T-helper 1 cell treated with Interleukin-12 subunit alpha and Interleukin-12 subunit beta and Interleukin-4 antibody, amounts not matched to agents 30 μg/mL and 1 μg/mL, for 36 hours (primary cell): ENCODE results near the gene SNX32.

Source experiments
- H3K27ac Mint-ChIP-seq: one replicate; pipeline ENCODE4 v1.8.0; 2021; ENCODE audit warnings: mild to moderate bottlenecking, mixed read lengths
- H3K27me3 Mint-ChIP-seq: one replicate; pipeline ENCODE4 v1.8.0; 2021; ENCODE audit warnings: low read depth, mixed read lengths
- H3K36me3 Mint-ChIP-seq: one replicate; pipeline ENCODE4 v1.8.0; 2021; ENCODE audit warnings: low read depth, mixed read lengths
- H3K4me1 Mint-ChIP-seq: one replicate; pipeline ENCODE4 v1.8.0; 2021; ENCODE audit warnings: low read depth, mixed read lengths
- H3K4me3 Mint-ChIP-seq: one replicate; pipeline ENCODE4 v1.8.0; 2021; ENCODE audit warnings: mild to moderate bottlenecking, moderate library complexity, mixed read lengths
- H3K9me3 Mint-ChIP-seq: one replicate; pipeline ENCODE4 v1.8.0; 2021; ENCODE audit warnings: mixed read lengths

SNX32 gene

DNA sequence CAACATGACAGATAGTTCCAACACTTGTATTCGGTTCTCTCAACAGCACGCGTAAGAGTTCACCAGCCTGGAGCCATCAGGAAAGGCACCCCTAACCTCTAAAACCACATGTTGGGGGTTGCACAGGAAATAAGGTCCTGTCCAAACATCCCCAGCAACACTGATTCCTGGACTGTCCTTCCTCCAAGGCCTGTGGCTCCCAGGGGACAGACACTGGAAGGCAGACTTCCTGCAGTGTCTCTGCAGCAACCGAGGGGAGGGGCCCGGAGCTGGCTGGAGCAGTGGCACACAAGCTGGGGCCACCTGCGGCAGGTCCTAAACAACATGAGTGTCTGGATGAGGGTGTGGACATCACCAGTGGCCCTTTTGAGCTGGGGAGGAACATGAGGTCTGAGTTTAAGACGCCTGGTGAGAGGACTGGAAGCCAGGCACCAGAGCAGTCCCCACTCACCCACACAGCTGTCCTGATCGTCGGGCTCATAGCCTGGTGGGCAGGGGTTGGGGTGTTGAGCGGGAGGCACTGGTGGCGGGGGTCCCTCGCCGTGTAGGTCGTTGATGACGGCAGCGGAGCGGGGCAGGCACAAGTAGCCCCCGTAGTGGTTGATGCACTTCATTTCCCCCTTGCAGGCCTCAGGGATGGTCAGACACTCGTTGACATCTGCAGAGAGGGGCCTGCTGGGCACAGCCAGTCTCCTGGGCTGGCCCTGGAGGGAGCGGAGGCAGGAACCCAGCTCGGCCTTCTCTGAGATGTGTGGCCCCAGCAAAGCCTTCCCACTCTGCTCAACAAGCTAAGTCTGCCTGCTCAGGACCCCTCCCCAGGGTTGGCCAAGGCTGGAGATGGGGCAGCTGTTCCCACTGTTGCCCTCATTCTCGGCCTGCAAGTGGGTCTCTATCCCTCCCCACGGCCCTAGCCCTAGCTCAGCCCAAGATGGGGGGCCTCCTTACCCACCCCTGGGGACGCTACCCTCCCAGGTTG, 37.2 kb downstream of the SNX32 start:
- Mint-ChIP-seq H3K9me3 (no peaks in the 10 kb centered on the region), H3K27me3 (peaks cover 5% of the 10 kb centered on the region), H3K27ac (peak overlapping the region; percentile 15), H3K4me1 (peaks cover 16% of the 10 kb centered on the region), H3K4me3 (peak overlapping the region; percentile 40), H3K36me3 (peaks cover 7% of the 10 kb centered on the region)

DNA sequence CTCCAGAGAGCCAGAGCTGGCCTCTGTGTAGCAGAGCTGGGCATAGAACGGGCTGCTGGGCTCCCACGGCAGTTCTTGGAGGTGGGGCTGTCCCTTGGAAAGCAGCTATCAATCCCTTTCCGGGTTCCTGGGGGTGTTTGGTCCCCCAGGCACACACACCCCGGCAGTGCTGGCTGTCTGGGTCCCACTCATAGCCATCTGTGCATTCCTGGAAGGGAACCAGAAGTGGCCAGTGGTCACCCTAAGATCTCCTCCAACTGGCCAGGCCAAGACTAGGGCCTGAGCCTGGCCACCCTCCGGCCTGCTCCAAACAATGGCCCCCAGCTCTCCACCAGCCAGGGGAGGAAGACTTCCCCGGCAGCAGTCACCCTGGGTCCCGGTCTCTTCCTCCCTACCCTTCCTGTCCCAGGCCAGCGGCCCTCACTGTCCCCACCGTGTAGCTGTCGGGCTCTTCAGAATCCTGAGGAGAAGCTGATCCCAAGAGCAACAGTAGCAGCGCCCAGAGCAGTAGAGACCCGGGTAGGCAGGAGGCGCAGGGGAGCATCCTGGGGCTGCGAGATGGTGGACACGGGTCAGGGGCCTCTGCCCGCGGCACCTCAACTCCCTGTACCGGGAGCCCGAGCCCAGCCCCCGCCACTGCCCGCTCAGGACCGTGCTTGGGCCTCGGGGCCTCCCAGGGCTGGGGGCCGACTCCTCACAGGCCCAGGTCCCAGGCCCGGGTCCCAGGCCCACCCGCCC, 38.2 kb downstream of the SNX32 start:
- no peak overlapping the region for H3K27ac Mint-ChIP-seq

DNA sequence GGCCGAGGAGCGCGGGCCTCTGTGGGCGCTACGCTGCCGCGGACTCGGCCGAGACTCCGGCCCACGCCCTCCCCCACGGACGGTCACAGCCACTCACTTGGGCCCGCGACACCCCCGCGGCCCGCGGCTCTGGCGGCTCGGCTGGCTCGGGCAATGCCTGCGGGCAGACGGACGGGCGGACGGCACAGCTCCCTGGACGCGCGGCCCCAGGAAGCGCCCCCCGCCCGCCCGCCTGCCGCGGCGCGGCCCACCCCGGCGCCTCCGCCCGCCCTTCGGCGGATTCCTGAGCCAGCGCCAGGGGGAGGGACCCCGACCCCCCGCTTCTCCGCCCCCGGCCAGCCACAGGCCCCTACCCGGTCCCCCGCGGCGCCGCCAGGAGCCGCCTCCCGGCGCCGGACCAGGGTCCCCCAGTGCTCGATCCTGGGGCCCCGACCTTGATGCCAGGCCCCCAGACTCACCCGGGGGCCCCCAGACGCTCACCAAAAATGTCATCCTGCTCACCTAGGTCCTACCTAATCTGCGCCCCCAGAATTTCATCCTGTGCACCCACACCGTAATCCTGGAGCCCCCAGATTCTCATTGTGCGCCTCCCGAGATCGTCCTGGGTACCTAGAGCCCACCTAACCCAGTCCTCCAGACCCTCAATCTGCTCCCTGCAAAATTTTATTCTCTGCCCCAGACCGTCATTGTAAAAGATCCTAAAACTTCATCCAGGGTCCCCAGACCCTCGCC, 39.0 kb downstream of the SNX32 start, which contains the start of gene EFEMP2:
Gene EFEMP2, minus strand, starts transcription at position 215 of the 732 bp plus-strand sequence. CDS start 446 bp downstream, outside the sequence.
- no peaks in the 10 kb centered on the region for H3K9me3 Mint-ChIP-seq
- H3K4me3 Mint-ChIP-seq = peak within 1 kb of the TSS; percentile 93
- no peaks in the 10 kb centered on the region for H3K36me3 Mint-ChIP-seq
- peaks cover 5% of the 10 kb centered on the region for H3K27me3 Mint-ChIP-seq
- peaks cover 13% of the 10 kb centered on the region for H3K4me1 Mint-ChIP-seq
- peak within 1 kb of the TSS; percentile 87 for H3K27ac Mint-ChIP-seq

More for the DNA sequence above, 38.2 kb downstream of the SNX32 start:
- Mint-ChIP-seq H3K9me3 (no peaks in the 10 kb centered on the region), H3K4me3 (peak overlapping the region; percentile 28), H3K4me1 (peaks cover 15% of the 10 kb centered on the region), H3K27me3 (peaks cover 5% of the 10 kb centered on the region), H3K36me3 (peaks cover 4% of the 10 kb centered on the region)

DNA sequence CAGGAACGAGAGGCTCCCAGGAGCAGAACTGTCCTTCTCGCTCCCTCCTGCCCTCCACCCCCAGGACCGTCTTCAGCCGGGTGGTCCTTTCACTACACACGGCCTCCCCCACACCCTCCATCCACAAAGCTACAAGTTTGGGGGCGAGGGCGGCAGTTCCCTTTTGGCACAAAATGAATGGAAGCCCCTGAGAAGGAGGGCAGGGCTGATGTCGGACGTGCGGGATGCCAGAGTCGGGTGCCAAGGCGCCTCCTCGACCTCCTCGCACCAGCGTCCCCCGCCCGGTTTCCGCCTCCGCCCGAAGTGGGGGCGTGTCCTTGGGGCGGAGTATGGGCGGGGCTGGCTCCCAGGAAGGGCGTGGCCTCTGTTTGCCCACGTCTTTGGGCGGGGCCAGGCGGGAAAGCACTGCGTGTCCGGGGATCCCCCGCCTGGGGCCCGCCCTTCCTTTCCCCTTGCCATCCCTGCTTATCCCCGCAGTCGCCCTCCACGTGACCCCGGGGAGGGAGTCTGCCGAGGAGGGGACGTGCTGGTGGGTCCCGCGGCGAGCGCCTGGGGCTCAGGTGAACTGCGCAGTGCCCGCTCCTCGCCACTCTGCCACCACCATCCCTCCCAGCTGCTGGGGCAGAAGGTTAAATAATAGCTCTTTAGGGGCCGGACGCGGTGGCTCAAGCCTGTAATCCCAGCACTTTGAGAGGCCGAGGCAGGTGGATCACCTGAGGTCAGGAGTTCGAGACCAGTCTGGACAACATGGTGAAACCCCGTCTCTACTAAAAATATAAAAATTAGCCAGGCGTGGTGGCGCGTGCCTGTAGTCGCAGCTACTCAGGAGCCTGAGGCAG, 39.8 kb downstream of the SNX32 start:
- peak overlapping the region; percentile 87 for H3K27ac Mint-ChIP-seq
- H3K4me3 Mint-ChIP-seq = peak overlapping the region; percentile 93
- H3K36me3 Mint-ChIP-seq = no peaks in the 10 kb centered on the region
- H3K27me3 Mint-ChIP-seq = peaks cover 5% of the 10 kb centered on the region
- H3K9me3 Mint-ChIP-seq = no peaks in the 10 kb centered on the region
- peaks cover 15% of the 10 kb centered on the region for H3K4me1 Mint-ChIP-seq

DNA sequence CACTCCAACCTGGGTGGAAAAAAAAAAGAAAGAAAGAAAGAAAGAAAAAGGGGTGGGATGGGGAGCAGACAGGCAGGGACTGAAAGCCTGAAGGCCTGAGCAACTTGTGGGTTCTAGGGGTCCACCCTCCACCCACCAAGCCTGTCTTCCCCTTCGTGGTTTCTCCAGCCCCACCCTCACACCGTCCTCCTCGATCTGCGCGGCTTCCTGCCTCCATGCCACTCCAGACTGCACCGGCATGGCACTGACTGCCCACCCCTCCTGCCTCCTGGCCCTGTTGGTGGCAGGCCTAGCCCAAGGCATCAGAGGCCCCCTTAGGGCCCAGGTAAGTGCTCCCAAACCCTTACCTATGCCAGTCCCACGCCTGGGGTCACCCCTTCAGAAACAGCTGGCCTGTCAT, 45.9 kb downstream of the SNX32 start, which contains the start of gene CTSW:
Gene CTSW, plus strand, starts transcription at position 221 of the 400 bp plus-strand sequence. Its CDS starts 18 bp downstream, at position 239.
- Mint-ChIP-seq H3K27ac (peak within 1 kb of the TSS; percentile 76), H3K27me3 (no peaks in the 10 kb centered on the region), H3K9me3 (no peaks in the 10 kb centered on the region), H3K36me3 (peaks cover 9% of the 10 kb centered on the region), H3K4me3 (peak within 1 kb of the TSS; percentile 48), H3K4me1 (peaks cover 19% of the 10 kb centered on the region)

DNA sequence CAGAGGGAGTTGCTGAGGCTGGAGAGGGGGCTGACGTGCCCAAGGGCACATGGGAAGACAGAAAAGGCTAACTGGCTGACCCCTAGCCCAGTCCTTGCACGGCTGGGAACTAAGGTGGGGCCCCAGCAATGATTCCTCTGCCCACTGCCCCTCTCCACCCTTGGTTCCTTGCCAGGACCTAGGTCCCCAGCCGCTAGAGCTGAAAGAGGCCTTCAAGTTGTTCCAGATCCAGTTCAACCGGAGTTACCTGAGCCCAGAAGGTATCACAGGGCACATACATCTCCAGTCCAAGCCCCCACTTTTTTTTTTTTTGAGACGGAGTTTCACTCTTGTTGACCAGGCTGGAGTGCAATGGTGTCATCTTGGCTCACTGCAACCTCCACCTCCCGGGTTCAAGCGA, 46.3 kb downstream of the SNX32 start:
- Mint-ChIP-seq H3K4me1 (peaks cover 23% of the 10 kb centered on the region), H3K4me3 (no peak overlapping the region), H3K27me3 (no peaks in the 10 kb centered on the region), H3K9me3 (no peaks in the 10 kb centered on the region), H3K27ac (no peak overlapping the region), H3K36me3 (peaks cover 11% of the 10 kb centered on the region)

DNA sequence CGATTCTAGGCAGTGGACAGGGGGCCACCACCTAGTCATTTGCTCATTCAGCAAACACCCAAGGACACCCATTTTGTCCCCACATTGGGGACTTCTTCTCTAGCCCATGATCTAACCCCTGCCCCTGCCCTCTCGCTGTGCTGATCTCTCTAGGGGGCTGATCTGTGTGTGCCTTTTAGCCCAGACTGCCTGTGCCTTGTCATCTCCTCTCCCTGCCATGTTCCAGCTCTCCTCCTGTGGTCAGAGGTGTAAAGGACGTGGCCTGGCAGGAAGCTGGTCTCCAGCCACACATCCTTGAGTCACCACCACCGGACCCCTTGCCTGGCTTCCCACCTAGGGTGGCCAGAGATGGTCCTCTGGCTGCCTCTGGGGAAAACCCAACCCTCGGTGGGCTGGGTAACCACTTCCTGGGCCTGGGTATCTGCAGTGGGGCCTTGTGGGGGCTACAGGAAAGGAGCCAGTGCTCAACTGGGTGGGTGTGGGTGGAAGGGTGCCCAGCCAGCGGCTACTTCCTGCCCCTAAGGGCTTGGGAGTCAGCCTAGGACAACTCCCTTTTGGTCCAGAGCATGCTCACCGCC, 47.2 kb downstream of the SNX32 start:
- Mint-ChIP-seq H3K27ac (peak overlapping the region; percentile 76), H3K27me3 (no peaks in the 10 kb centered on the region), H3K9me3 (no peaks in the 10 kb centered on the region), H3K36me3 (peaks cover 14% of the 10 kb centered on the region), H3K4me3 (peak overlapping the region; percentile 48), H3K4me1 (peaks cover 28% of the 10 kb centered on the region)

DNA sequence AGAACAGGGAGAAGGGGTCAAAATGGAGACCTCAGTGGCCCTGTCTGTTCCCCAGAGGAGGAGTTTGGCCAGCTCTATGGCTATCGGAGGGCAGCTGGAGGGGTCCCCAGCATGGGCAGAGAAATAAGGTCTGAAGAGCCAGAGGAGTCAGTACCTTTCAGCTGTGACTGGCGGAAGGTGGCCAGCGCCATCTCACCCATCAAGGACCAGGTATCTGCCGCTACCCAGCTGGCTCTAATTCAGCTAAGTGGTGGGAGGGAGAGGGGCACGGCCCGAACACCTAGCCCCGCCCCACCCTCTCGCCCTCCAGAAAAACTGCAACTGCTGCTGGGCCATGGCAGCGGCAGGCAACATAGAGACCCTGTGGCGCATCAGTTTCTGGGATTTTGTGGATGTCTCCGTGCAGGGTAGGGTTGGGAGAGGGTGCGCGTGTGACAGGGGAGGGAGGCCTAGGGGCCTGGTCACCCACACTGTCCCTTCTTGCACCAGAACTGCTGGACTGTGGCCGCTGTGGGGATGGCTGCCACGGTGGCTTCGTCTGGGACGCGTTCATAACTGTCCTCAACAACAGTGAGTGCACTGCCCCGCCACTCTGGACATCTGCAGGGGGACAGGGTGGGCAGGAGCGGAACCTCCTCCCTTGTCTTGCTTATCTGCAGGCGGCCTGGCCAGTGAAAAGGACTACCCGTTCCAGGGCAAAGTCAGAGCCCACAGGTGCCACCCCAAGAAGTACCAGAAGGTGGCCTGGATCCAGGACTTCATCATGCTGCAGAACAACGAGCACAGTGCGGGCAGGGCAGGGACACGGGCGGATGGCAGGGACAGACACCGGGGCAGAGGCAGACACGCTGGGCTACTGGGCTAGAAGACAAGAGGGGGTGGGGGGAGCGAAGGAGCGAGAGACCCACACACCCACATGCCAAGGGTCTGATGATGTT, 48.6 kb downstream of the SNX32 start:
- no peak overlapping the region for H3K27ac Mint-ChIP-seq
- H3K27me3 Mint-ChIP-seq = no peaks in the 10 kb centered on the region
- H3K36me3 Mint-ChIP-seq = peaks cover 20% of the 10 kb centered on the region
- peaks cover 36% of the 10 kb centered on the region for H3K4me1 Mint-ChIP-seq
- no peaks in the 10 kb centered on the region for H3K9me3 Mint-ChIP-seq
- no peak overlapping the region for H3K4me3 Mint-ChIP-seq

DNA sequence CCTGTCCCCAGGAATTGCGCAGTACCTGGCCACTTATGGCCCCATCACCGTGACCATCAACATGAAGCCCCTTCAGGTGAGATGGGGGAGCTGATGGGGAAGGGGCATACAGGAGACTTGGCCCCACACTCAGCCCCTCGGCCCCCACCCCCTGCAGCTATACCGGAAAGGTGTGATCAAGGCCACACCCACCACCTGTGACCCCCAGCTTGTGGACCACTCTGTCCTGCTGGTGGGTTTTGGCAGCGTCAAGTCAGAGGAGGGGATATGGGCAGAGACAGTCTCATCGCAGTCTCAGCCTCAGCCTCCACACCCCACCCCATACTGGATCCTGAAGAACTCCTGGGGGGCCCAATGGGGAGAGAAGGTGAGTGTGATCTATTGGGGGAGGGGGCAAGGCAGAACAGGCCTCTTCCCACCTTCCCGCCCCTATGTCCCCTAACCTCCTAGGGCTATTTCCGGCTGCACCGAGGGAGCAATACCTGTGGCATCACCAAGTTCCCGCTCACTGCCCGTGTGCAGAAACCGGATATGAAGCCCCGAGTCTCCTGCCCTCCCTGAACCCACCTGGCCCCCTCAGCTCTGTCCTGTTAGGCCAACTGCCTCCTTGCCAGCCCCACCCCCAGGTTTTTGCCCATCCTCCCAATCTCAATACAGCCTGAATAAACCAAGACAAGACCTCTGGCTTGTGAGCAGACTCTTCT, 49.4 kb downstream of the SNX32 start:
- Mint-ChIP-seq H3K9me3 (no peaks in the 10 kb centered on the region), H3K27me3 (no peaks in the 10 kb centered on the region), H3K27ac (no peak overlapping the region), H3K4me3 (no peak overlapping the region), H3K36me3 (peaks cover 21% of the 10 kb centered on the region), H3K4me1 (peaks cover 37% of the 10 kb centered on the region)

DNA sequence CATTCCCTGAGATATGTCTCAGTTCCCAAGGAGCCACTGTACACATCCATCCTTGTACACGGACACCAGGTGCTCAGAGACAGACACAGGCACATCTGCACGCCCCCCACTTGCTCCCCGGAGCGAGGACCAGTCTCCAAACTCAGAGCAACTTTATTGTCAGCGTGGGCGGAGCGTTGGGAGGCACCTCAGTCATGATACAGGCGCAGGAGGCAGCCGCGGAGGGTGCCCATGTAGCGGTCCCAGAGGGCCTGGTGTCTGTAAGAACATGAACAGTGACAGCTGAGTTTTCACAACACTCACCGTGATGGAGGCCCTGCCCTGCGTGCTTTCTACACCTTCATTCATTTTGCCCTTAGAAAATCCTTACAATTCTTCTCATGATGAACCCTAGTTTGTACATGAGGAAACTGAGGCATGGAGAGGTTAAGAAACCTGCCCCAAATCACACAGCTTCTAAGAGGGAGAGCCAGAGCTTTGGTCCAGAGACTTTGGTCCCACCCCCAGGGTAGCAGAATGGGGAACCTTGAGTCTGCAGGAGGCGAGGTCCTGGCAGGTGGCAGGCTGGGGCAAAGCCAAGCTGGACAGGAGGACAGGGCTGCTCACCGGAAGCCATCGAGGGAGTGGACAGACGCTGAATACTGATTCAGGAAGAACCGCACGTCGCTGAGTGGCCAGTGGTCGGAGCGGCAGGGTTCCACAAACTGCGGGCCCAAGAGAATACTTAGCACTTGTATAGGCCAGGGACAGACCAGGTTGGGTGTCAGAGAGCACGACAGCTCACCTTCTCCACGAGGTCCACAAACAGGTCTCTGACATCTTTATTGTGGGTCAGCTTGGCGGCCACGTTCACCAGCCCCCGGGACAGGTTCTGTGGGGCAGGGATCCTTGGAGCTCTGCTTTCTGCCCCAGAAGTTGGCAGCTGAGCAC, 50.3 kb downstream of the SNX32 start:
- Mint-ChIP-seq H3K4me1 (peaks cover 42% of the 10 kb centered on the region), H3K27me3 (no peaks in the 10 kb centered on the region), H3K36me3 (peaks cover 23% of the 10 kb centered on the region), H3K9me3 (no peaks in the 10 kb centered on the region), H3K4me3 (no peak overlapping the region), H3K27ac (peak overlapping the region; percentile 65)

DNA sequence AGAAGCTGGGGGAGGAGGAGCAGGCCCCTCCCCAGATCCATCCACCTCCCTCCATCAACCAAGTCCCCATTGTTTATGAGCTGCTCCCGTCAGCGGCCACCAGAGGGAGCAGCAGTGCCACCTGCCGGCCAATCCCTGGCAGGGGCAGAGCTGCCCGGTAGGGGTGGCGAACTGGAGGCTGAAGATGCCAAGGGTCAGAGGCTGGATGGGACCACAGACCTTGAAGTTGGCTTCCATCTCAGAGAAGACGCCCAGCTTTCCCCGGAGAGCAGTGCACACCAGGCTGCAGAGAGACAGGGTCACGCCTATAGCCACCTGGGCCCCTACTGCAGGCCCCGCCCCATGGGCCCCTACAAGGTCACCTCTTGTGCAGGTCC, 50.9 kb downstream of the SNX32 start:
- H3K36me3 Mint-ChIP-seq = peaks cover 23% of the 10 kb centered on the region
- H3K9me3 Mint-ChIP-seq = no peaks in the 10 kb centered on the region
- peak overlapping the region; percentile 46 for H3K4me3 Mint-ChIP-seq
- peaks cover 46% of the 10 kb centered on the region for H3K4me1 Mint-ChIP-seq
- H3K27ac Mint-ChIP-seq = peak overlapping the region; percentile 65
- no peaks in the 10 kb centered on the region for H3K27me3 Mint-ChIP-seq
